HFF-Myc (cell line): Measurements from ENCODE around the gene TNP2.

ENCODE experiments used
- DNase-seq: peaks from one replicate; pipeline ENCODE4 v3.0.0-alpha.2; 2011; ENCODE audit warnings: low read depth; ENCODE audit errors: extremely low read depth
- H3K4me3 ChIP-seq: replicated peaks from 2 replicates; pipeline ENCODE4 v1.5.1; 2011; ENCODE audit warnings: low read depth, mild to moderate bottlenecking, control low read depth, low read length
- CTCF ChIP-seq: IDR thresholded peaks from 2 replicates; pipeline ENCODE4 v1.5.1; 2012; ENCODE audit warnings: mild to moderate bottlenecking, low read depth, low read length, control low read depth; ENCODE audit errors: missing control alignments

The TNP2 gene

GRCh38 chr16:11254913-11255736, 14.0 kb downstream of the TNP2 start:
- no peak for DNase-seq
- TF ChIP-seq CTCF = no peak
- peak overlapping the region; percentile 64 for H3K4me3 ChIP-seq

GRCh38 chr16:11253995-11254912, 14.9 kb downstream of the TNP2 start:
- H3K4me3 ChIP-seq = peak overlapping the region; percentile 64
- DNase-seq = no peak
- no peak for TF ChIP-seq CTCF

GRCh38 chr16:11253009-11253994, 15.8 kb downstream of the TNP2 start:
- no peak for DNase-seq

GRCh38 chr16:11252482-11252931, 16.6 kb downstream of the TNP2 start:
- no peak for DNase-seq
- TF ChIP-seq CTCF = no peak
- H3K4me3 ChIP-seq = peak overlapping the region; percentile 64

More at GRCh38 chr16:11253009-11253994, 15.8 kb downstream of the TNP2 start:
- no peak for TF ChIP-seq CTCF
- H3K4me3 ChIP-seq = peak overlapping the region; percentile 64

GRCh38 chr16:11251525-11252481, 17.3 kb downstream of the TNP2 start:
- H3K4me3 ChIP-seq = peak overlapping the region; percentile 64
- no peak for TF ChIP-seq CTCF

More at GRCh38 chr16:11251525-11252481, 17.3 kb downstream of the TNP2 start:
- DNase-seq = no peak
